GM12878 (cell line): ENCODE measurements around the gene ZNF566. TPM values are rescaled to one million over a fixed set of nuclear protein-coding genes. Genes with fewer than 3 reads are reported as not detected.

Source experiments
- DPF2 ChIP-seq: fragments of 450-650 bp; IDR thresholded peaks from 2 replicates; pipeline ENCODE4 v1.6.1; 2017; ENCODE audit warnings: mild to moderate bottlenecking
- SMARCA5 ChIP-seq: fragments of 450-650 bp; IDR thresholded peaks from 2 replicates; pipeline ENCODE4 v1.6.1; 2017; ENCODE audit warnings: mild to moderate bottlenecking
- YY1 ChIP-seq: IDR thresholded peaks from 2 replicates; pipeline ENCODE4 v1.6.1; 2011; ENCODE audit warnings: low read depth, mild to moderate bottlenecking, low read length
- polyA plus RNA-seq, 11 experiments: library from polyadenylated mRNA; depleted of rRNA in 4 of 11; unstranded in 6 of 11; stranded (reverse) in 5 of 11; fragments of >200 nt; fragmentation: Nextera tagmentation in 4 of 11; fragmentation: Illumina TruSeq in 1 of 11; extraction: Ambion mirVana in 4 of 11; extraction: Trizol in 1 of 11; gene quantifications; 1 replicate in 1 of 11; 2 replicates in 10 of 11; pipeline versions ENCODE4 v1.2.1 to v1.2.3, GENCODE V29; 2011 to 2016; ENCODE audit warnings: inconsistent platforms in 2 of 11, missing spikeins in 2 of 11, low read depth in 1 of 11
- total RNA-seq, 4 experiments: library from RNA; depleted of rRNA in 3 of 4; stranded (reverse); fragments of >200 nt in 3 of 4; fragmentation: Illumina TruSeq in 1 of 4; extraction: Trizol in 1 of 4; gene quantifications; 2 replicates each; pipeline versions ENCODE4 v1.2.1 to v1.2.3, GENCODE V29; 2013 to 2021
- TF ChIP-seq, protein P1 (sequence below): fragments of 450-650 bp; IDR thresholded peaks from 2 replicates; pipeline ENCODE4 v1.6.1; 2017; ENCODE audit warnings: antibody characterized with exemption, mild to moderate bottlenecking, moderate library complexity
- TF ChIP-seq, protein P2 (sequence below): IDR thresholded peaks from 2 replicates; pipeline ENCODE4 v1.6.1; 2012; ENCODE audit warnings: mild to moderate bottlenecking, low read depth, low read length

The ZNF566 gene
- total and polyA plus RNA-seq, 10 of the 15 experiments (the other 5 are each of a cell fraction or from before 2014, with no cell fraction given) = 2.5 to 5.8 (median 3.9) TPM

DNA sequence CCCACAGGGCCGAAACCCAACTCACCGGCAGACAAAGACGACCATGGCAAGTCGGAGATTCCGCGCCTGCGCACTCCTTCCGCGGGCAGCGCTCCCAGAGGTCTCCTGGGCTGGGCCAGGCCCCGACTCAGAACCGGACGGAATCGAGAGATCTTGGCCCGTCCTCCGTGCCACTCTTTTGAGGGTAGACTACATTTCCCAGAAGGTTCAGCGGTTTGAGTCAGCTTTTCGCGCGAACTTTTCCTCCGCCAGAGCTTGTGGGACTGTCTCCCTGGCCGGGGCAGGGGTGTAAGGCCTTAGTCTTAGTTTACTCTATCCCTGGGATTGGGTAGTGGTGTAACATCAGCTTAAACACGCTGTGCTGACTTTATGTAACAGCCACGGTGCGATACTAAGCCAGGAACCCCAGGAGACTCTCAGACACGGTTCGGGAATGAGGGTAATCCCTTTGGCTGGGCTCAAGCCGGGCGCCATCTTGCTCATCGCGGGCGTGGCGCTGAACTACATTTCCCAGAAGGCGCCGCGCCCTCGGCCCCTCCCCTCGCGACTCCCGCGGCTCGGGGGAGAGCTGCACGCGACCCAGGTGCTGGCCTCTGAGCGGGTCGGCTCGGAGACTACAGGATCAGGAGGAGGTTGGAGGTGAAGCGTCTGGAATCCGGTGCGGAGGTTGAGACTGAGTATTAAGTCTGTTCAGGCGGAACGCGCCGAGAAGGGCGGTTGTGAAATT, 39.0 kb upstream of the ZNF566 start, which contains the start of gene ZNF260 (continued):
- TF ChIP-seq, protein P1, sequence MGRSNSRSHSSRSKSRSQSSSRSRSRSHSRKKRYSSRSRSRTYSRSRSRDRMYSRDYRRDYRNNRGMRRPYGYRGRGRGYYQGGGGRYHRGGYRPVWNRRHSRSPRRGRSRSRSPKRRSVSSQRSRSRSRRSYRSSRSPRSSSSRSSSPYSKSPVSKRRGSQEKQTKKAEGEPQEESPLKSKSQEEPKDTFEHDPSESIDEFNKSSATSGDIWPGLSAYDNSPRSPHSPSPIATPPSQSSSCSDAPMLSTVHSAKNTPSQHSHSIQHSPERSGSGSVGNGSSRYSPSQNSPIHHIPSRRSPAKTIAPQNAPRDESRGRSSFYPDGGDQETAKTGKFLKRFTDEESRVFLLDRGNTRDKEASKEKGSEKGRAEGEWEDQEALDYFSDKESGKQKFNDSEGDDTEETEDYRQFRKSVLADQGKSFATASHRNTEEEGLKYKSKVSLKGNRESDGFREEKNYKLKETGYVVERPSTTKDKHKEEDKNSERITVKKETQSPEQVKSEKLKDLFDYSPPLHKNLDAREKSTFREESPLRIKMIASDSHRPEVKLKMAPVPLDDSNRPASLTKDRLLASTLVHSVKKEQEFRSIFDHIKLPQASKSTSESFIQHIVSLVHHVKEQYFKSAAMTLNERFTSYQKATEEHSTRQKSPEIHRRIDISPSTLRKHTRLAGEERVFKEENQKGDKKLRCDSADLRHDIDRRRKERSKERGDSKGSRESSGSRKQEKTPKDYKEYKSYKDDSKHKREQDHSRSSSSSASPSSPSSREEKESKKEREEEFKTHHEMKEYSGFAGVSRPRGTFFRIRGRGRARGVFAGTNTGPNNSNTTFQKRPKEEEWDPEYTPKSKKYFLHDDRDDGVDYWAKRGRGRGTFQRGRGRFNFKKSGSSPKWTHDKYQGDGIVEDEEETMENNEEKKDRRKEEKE = no peak
- TF ChIP-seq SMARCA5 = no peak
- TF ChIP-seq YY1 = peak; percentile 97
- TF ChIP-seq, protein P2, sequence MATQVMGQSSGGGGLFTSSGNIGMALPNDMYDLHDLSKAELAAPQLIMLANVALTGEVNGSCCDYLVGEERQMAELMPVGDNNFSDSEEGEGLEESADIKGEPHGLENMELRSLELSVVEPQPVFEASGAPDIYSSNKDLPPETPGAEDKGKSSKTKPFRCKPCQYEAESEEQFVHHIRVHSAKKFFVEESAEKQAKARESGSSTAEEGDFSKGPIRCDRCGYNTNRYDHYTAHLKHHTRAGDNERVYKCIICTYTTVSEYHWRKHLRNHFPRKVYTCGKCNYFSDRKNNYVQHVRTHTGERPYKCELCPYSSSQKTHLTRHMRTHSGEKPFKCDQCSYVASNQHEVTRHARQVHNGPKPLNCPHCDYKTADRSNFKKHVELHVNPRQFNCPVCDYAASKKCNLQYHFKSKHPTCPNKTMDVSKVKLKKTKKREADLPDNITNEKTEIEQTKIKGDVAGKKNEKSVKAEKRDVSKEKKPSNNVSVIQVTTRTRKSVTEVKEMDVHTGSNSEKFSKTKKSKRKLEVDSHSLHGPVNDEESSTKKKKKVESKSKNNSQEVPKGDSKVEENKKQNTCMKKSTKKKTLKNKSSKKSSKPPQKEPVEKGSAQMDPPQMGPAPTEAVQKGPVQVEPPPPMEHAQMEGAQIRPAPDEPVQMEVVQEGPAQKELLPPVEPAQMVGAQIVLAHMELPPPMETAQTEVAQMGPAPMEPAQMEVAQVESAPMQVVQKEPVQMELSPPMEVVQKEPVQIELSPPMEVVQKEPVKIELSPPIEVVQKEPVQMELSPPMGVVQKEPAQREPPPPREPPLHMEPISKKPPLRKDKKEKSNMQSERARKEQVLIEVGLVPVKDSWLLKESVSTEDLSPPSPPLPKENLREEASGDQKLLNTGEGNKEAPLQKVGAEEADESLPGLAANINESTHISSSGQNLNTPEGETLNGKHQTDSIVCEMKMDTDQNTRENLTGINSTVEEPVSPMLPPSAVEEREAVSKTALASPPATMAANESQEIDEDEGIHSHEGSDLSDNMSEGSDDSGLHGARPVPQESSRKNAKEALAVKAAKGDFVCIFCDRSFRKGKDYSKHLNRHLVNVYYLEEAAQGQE = no peak
- TF ChIP-seq DPF2 = no peak
- TF ChIP-seq, all 136 proteins: peak for 45
